Fibroblast of skin of right biceps (primary cell): ENCODE data around the gene FOXE1.

ENCODE experiments used
- DNase-seq: peaks from one replicate; pipeline ENCODE4 v3.0.0-alpha.2; 2013

The FOXE1 gene

DNA sequence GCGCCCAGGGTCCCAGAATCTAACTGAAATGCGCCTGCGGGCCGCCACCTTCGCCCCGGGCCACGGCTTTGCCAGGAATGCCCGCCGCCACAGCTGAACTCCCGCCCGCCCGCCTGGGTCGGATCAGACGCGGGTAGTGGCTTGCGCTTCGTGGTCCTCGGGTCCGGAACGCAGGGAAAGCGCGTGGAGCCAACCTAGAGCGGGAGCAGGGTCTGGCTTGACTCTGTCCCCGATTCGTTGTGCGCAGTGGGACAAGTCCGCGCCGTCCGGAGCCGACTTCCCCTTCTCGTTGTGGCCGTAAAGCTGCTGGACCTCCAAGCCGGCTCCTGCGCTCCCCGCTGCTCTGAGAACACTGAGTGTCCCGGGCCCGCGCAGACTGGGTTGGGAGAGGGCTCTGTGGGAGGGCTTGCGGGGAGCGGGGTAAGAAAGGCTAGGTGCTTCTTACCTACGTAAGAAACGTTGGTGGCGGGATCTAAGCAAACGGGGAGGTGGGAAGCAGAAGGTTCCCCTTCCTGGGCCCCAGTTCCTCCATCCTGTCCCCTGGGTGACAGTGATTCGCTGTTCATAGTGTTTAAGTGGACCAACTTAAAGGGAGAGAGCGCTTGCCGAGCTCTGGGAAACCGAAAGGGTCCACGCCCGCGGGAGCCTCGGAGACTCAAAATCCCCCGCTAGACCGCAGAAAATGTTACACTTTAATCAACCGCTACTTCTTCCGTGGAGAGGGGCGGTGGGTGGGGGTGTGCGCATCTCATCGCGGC is 4.4 kb upstream of the FOXE1 start:
- DNase-seq, result no peak

DNA sequence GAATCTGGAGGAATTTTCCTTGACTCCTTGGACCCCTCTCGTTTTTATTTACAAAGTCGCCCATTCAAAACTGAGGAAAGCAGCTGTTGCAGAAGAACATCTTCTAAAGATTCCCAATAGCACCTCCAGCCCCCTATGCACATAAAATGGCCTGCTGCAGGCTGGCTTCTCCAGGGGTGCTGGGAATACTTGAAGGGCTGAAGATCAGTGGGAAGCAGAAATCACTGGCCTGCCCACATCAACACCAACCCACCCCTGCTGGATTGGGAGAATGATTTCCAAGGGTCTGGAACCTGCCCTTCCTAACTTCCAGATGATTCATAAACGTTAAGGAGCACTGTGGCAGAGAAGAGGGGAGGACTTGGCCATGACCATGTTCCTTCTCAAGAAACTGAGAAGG is 3.0 kb upstream of the FOXE1 start:
- no peak for DNase-seq

DNA sequence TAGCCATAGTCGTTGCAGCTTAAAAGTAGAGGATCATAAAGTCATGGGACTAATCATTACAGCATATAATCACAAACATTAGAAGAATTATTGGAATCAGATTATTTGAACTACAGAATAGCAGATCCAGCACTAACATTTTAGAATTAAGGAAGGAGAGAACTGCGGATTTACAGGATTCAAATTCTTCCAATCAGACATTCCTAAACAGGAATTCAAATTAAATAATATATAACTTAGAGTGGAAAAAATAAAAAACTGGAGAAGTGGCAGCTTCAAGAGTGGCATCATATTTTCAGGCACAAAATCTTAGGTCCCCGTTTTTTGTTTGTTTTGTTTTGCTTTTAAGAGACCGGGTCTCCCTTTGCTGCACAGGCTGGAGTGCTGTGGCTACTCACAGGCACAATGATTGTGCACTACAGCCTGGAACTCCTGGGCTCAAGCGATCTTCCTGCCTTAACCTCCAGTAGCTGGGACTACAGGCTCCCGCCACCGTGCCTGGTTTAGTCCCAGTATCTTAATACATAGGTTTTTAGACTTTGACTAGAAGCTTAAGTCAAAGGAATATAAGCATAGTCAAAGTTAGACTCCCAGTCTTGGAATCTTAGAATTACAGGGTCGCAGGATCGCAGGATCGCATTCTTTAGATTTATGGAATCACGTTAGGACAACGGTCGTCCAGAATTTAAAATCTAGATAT is 2.1 kb upstream of the FOXE1 start:
- no peak for DNase-seq

DNA sequence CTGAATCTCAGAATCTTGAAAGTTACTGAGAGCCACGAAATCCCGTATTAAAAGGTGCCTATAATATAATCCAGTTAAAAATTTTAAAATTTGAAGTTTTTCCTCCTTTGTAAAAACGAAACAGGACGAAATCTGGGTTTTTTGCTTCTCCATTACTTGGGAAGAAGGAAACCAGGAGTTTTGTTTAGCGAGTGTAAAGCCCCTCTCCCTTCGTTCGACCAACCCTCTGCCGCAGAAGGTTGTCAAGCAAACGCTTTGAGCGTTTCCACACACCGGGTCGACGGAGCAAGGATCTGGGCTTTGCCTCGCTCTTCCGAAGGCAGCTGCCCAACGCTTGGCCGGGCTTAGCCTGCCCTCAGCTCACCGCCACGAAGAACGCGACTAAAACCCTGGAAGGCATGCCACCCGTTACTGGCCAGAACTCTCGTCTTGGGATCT is 1.6 kb upstream of the FOXE1 start:
- DNase-seq, result no peak

DNA sequence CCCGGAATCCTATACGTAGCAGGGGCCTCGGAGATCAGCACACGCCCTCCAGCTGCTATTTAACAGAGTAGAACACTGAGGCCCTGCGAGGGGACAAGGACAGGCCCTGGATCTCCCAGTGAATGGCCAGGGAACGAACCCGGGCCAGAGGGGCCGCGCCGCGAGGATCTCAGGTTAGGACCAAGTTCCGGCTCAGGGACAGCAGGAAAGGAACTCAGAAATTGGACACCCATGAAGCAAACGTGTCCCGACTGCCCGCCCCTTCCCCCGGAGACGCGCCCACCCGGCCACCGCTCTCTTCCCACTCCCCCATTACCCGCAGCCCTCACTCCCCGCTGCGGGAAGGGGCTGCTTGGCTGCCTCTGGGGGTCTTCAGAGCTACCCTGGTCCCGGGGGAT is 1.0 kb upstream of the FOXE1 start:
- no peak for DNase-seq

DNA sequence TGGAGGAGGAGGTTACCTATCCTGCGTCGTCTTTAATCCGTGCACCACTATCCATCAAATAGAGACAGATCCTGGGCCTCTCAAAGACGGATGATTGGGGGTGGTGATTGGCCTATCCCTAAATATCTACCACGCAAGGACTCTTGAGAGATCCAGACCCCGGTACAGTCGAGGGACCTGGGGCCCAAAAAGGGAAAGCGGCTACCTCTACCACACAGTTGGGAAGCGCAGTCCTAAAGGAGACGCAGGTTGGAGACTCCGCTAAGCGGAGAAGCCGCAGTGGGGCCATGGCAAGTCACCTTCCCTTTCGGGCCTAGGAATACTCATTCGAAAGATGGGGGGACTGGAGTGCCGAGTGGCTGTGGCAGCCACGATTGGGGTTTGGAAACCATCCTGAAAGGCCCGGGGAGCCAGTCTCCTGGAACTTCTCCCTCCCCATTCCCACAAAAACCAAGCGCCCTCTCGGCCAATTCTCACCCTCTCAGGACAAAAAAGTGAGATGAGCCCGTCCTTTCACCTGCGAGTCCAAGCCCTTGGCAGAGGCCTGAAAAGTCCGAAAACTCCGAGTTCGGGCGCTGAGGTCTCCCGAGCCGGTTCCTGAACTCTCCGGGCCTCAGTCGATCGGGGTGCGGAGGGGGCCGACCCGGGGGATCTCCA is 499 bp upstream of the FOXE1 start:
- no peak for DNase-seq

DNA sequence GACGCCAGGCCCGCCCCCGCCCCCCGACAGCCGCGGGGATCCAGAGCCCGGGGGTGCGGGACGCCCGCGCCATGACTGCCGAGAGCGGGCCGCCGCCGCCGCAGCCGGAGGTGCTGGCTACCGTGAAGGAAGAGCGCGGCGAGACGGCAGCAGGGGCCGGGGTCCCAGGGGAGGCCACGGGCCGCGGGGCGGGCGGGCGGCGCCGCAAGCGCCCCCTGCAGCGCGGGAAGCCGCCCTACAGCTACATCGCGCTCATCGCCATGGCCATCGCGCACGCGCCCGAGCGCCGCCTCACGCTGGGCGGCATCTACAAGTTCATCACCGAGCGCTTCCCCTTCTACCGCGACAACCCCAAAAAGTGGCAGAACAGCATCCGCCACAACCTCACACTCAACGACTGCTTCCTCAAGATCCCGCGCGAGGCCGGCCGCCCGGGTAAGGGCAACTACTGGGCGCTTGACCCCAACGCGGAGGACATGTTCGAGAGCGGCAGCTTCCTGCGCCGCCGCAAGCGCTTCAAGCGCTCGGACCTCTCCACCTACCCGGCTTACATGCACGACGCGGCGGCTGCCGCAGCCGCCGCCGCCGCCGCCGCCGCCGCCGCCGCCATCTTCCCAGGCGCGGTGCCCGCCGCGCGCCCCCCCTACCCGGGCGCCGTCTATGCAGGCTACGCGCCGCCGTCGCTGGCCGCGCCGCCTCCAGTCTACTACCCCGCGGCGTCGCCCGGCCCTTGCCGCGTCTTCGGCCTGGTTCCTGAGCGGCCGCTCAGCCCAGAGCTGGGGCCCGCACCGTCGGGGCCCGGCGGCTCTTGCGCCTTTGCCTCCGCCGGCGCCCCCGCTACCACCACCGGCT is 1.0 kb downstream of the FOXE1 start:
- peak; percentile 37 for DNase-seq

DNA sequence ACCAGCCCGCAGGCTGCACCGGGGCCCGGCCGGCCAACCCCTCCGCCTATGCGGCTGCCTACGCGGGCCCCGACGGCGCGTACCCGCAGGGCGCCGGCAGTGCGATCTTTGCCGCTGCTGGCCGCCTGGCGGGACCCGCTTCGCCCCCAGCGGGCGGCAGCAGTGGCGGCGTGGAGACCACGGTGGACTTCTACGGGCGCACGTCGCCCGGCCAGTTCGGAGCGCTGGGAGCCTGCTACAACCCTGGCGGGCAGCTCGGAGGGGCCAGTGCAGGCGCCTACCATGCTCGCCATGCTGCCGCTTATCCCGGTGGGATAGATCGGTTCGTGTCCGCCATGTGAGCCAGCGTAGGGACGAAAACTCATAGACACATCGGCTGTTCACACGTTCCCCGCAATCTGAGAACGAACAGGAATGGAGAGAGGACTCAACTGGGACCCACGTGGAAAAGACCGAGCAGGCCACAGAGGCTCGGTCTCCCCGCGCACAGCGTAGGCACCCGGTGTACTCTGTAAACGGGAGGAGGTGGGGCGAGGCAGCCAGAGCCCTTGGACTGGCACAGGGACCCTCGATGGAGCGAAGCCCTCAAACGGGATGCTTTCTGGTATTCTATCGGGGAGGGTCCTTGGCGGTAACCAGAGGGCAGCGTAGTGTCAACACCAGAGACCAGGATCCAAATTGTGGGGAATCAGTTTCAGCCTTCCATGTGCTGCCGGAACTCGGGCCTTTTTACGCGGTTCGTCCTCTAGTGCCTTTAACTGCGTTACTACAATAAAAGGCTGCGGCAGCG is 1.9 kb downstream of the FOXE1 start:
- DNase-seq, result no peak

DNA sequence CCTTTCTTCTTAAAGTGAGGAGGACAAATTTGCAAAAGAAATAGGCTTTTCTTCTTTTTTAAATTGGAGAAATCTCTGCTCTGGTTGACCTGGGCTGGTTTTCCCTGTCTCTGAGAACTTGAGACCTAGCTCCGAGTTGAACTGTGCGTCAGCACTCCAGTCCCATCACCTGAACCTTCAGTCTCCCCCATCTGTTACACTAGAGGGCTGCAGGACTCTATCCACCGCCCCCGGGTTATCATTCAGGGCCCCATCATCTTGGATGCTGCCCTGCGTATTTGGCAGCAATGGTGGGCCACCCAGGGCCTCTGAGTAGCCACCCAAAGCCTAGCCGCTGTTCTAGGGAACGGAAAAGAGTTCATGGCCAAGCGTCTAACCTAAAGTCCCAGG is 2.5 kb downstream of the FOXE1 start:
- no peak for DNase-seq

DNA sequence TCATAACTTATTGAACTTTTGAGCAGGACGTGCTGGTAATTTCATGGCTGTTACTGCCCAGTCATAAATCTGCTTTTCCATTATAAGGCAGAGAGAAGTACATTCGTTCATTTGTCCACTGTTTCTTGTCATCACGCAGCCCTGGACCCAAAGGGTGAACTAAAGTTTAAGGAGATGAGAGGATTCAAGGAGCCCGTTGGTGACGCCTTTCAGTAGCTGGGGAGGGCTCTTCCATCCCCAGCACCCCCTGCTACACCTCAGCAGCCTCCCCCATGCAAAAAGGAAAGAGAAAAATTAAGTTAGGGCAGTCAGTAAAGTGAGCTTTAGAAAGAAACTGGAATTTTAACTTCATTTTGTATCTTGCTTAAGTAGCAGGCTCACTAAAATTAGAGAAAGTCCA is 2.9 kb downstream of the FOXE1 start:
- no peak for DNase-seq

DNA sequence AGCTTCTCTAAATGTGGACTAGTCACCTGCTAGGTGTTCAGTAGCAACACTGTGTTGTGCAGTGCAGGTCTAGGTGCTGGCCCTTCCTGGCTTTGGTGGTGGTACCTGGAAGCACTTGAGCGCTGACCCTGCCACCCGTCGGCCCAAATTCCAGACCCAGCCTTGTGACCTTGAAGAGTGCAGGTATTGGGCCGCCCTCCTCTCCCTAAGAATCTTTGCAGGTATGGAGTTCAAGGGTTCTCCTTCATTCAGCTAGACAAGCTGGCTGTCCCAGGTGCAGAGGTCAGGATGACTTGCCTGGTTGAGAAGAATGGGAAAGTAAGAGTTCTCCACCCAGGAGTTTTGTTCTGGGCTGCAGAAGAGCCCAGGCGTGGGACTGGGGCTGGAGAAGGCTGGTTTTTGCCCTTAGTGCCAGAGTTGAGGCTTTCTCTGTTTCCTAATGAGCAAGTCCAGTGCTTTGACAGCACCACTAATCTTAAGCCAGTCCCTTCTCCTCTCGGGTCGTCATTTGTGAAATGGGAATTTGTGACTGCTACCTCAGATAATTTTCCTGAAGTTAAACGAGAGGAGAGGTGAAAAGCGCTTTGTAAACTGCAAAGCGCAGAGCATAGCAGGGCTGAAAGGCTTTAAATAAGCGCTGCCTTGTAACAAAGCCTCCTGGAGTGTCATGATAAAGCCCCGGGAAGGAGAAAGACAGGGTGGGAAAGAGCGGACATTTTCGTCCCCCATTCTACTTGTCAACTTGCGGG is 4.0 kb downstream of the FOXE1 start:
- DNase-seq, result no peak

DNA sequence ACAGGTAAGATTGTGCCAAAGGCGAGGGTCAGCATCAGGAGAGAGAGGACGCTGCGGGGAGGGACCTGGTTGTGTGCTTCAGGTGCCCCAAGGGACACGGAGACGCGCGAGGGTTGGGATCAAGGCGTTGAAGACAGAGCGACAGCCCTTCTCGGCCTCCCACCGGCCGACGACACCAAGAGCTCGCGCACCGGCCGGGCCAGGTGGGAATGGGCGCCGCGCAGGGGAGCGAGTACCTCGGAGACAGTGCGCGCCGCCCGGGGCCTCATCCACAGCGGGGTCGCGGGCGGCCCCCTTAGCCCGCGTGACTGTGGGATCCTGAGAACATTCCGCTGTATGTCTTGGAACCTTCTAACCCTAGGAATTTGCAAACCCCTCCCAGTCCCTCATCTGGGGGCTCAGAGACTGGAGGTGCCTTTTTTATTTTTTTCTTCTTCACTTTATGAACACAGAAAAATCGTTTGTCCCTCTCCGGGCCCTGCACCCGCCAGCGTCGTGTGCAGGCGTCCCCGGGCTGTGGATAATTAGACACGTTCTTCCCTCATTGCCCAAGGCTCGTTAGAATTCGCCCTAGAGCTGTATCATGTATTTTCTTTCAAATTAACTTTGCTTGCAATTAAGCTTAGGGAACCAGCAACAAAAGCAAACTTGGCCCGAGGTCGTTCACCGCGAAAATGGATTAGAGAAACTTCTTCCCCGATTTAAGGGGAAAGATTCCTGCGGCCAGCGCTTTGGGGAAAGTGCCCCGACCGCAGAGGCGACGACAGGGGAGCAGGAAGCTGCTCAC is 4.8 kb downstream of the FOXE1 start:
- DNase-seq, result no peak

DNA sequence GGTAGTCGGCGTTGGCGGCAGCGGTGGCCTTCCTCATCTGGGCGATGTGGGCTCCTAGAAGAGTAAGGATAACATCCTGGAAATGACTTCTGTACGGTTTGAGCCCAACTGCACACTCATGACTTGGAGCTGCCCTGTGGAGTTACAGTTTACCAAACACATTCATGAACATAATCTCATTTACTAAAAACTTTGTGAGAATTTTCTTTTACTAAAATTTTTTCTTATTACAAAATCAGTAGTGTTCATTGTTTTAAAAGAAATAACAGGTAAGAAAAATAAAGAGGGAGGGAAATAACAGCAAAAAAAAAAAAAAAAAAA is 5.3 kb downstream of the FOXE1 start:
- no peak for DNase-seq

DNA sequence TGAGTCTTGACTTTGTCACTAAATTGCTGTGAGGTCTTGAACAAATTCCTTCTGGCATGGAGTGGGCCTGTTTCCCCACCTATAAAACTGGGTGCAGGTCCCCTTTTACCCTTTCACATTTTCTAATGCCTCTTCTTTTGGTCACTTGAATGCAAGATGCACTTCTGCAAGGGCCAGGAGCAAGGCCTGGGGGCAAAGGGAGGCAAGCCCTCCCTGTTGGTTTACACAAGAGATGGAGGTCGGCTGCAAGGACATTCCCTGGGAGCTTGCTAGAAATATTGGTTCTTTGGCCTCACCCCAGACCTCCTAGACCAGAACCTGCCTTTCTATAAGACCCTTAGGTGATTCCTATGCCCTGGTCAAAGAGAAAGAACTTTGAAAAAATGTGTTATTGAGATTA is 5.8 kb downstream of the FOXE1 start:
- no peak for DNase-seq

DNA sequence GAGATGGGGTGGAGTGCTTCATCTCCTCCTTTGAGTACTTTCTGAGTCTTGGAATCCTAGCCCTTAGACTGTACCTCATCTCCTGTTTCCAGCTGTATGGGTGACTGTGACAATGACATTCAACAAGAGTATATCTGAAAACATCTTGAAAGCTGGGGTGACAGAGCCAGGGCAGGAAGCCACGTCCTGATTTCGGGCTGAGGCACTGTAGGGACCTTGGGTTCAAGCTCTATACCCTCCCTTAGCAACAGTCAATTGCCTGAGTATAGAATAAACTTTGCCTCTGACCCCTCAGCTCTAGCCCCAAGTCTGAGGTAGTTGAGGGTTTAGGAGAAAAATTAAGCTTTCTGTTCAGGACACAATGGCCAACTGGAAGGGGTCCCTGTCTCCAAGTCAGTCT is 6.3 kb downstream of the FOXE1 start:
- DNase-seq, result no peak

DNA sequence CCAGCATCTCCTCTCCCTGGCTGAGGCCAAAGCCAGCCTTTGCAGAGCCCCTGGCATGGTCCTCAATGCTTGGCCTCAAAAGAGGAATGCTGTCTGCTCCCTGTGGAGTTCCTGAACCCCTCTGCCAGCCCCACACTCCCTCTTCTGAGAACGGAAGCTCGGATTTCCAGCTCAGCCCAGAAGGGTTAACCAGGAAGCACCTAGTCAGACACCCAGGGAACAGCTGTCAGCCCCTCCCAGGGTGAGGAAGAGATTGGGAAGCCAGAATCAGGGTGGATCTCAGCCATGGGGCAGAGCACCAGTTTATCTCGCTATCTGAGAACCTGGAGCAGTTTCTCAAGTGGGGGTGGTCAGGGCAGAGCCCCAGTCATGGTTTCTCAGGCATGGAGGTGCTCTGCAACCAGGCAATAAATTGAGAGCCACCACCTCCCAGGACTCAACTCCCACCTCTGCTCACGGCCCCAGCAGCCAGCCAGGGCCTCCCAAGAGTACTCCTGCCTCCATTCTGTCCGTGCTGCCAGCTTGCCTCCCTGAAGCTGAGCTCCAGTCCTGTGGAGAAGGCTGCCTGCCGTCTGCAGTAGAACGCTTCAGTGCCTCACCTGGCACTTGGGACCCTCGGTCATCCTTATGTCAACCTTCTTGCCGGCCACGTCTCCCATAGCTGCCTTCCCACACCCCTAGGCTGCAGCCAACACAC is 7.6 kb downstream of the FOXE1 start:
- DNase-seq, result no peak

DNA sequence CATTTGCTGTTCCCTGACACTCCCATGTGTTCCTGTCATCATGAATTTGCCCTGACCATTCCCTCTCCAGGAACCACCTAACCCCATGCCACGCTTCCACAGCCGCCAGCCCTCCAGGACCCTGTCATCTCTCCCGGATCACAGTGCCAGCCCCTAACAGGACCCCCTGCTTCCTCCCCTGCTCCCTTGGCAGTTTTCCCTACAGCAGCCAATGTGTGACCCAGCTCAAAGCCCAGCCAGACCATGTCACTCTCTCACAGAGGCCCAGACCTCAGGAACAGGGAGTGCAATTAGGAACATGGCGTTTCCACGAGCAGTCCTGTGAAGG is 8.1 kb downstream of the FOXE1 start:
- DNase-seq, result no peak

DNA sequence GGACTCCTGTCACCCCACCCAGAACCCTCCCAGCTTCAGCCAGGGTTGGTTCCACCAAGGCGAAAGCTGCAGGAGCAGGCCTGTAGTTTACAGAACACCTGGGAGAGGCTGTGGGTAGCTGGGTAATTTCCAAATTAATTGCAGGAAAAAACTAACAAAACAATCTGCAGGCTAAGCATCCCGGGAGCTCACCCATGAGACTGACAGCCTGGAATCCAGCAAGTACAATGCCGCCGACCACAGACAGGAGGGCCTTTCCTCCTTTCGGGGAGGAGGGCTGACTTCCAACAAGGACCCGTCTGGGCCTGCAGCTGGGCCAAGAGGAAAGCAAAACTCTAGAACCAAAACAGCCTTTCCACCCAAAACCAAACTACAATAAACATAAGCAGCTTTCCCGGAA is 10.3 kb downstream of the FOXE1 start:
- DNase-seq, result no peak

DNA sequence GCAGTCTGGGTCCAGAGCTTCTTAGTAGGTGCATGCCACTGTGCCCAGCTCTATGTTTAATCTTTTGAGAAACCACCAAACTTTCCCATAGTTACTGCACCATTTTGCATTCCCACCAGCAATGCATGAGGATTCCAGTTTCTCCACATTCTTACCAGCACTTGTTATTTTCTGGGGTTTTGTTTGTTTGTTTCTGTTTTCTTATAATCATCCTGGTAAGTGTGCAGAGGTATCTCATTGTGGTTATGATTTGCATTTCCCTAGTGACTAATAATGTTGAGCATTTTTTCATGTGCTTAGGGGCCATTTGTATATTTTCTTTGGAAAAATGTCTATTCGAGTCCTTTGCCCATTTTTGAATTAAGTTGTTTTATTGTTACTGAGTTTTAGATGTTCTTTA is 11.4 kb downstream of the FOXE1 start:
- DNase-seq, result no peak

DNA sequence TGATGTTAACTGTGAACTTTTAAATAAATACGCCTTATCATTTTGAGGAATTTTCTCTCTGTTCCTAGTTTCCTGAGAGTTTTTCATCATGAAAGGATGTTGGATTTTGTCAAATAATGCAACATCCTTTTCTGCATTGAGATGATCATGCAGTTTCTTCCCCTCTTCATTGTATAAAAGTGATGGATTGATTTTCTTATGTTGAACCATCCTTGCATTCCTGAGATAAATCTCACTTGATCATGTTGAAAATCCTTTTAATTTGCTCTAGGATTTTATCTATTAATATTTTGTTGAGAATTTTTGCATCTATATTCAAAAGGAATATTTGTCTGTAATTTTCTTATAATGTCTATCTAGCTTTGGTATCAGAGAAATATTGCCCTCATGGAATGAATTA is 13.3 kb downstream of the FOXE1 start:
- no peak for DNase-seq

DNA sequence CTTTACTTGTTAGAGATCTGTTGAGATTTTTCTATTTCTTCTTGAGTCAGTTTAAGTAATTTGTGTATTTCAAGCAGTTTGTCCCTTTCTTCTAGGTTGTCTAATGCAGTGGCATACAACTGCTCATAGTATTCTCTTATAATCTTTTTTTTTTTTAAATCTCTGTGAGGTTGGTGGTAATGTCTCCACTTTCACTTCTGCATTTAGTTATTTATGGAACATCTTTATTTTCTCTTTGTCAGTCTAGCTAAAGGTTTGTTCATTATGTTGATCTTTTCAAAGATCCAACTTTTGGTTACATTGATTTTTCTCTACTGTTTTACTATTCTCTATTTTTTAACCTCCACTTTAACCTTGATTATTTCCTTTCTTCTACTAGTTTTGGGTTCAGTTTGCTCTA is 13.8 kb downstream of the FOXE1 start:
- no peak for DNase-seq
